NCI-H345 (cell line): ENCODE results near the gene ORAI2.

ENCODE experiments used
- DNase-seq: peaks from one replicate; lab custom pipeline; 2025; lab: John Stamatoyannopoulos, UW

ORAI2 gene

DNA sequence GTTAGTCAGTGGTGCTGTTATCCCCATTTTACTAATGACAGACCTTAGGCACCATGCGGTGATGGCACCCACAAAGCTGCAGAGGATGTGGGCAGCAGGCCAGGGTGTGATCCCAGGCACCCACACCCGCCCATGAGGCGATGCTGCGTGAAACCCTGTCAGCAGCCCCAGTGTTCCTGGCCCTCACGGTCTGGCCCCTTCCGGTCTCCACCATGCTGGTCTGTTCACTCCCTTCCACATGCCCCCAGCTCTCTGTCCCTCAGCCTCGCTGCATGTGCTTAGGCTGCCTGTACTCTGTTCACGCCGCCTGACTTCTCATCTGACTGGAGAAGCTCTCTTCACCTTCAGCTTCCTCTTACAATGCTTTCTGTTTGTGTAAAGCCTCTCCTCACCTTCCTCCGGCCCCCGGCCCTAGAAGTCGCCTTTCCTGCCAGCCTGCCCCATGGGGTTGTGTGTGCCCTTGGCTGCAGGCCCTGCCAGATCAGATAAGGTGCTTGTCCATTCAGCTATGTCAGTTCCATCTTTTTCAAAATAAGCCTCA is 17.6 kb upstream of the ORAI2 start:
- DNase-seq: no peak

DNA sequence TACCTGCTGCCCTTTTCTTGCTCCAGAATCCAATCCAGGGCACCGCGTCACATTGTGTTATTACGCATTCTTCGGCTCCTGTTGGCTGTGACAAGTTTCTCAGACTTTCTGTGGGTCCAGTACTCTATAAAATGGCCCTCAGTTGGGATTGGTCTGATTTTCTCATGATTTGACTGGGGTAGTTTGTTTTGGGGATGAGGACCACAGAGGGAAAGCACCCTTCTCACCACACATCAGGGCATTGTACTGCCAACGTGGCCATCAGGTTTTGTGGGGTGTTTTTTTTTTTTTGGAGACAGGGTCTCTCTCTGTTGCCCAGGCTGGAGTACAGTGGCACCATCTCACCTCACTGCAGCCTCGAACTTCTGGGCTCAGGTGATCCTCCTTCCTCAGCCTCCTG is 17.0 kb upstream of the ORAI2 start:
- no peak for DNase-seq

- no peak for DNase-seq
Observed at GRCh38 chr7:102417105-102417504, 16.3 kb upstream of the ORAI2 start.

GRCh38 chr7:102418592-102418991 is 14.8 kb upstream of the ORAI2 start:
- DNase-seq: no peak

DNA sequence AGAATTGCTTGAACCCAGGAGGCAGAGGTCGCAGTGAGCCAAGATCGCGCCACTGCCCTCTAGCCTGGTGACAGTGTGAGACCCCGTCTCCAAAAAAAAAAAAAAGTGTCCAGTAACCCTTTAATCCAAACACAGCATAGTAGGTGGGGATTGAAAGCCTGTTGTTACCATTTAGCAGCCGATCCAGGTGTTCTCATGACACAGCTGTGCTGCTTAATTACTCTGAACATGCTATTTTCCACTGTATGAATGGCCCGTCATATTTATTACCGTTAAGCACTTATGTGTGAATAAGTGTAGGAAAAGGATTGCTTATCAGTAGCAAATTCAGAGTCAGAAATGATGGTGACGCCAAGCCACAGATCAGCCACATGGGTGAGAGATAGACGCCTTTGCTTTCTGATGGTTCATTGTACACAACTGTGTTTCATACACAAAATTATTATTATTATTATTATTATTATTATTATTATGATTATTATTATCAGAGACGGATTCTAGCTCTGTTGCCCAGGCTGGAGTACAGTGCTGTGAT is 11.6 kb upstream of the ORAI2 start:
- DNase-seq: no peak

DNA sequence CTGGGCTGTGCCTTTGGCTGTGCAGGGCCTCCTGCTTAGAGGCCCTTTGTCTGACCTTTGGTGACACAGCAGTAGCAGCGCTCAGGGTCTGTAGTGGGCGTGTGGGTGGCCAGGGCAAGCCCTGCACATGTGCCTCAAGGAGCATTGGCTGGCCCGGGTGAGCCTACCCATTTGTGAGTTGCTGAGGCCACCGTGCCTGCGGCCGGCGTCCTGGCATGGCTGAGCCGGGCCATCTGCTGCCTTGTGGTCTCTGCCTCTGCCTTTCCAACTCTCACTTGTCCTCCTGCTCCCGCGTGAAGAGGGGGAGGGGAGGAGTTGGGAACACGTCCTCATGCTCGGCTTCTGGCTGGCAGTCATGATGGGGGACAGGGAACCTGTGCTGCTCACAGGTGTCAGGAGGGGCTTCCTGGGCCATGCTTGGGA is 9.2 kb upstream of the ORAI2 start:
- DNase-seq: no peak

GRCh38 chr7:102424787-102425218 is 8.6 kb upstream of the ORAI2 start:
- DNase-seq: no peak

- DNase-seq: no peak
Observed at GRCh38 chr7:102425639-102426267, 7.6 kb upstream of the ORAI2 start.

GRCh38 chr7:102426268-102427018 is 6.9 kb upstream of the ORAI2 start:
- no peak for DNase-seq

GRCh38 chr7:102427019-102427405 is 6.4 kb upstream of the ORAI2 start:
- no peak for DNase-seq

DNA sequence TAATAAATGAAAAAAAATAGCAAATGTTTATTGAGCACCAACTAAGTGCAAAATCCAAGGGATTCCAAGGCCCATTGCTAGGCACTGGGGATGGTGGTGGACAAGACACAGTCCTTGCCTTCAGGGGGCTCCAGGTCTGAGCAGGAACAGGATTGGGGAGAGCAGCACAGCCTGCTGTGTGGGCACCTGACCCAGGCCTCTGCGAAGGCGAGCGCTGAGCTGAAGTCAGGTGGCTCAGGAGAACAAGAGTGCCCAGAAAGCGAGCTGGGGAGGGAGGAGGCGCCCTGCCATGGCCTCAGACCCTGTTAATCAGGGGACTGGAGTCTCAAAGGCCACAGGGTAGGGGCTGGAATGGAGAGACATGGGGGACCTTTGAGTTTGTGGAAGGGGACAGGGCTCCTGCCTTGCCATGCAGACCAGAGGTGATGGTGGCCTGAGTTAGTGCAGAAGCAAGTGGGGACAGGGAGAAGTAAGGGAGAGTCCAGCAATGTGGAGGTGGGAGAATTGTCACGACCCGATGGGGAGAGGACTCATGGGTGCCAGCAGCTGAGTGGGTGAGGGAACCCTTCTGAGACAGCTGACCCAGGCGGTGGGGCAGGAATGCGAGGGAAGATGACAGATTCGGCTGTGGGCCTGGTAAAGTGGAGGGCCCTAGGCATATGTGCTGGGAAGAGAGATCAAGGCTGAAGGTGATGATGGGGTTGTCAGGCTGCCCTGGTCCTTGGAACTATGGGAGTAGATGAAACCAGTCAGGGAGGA is 4.1 kb upstream of the ORAI2 start:
- no peak for DNase-seq

DNA sequence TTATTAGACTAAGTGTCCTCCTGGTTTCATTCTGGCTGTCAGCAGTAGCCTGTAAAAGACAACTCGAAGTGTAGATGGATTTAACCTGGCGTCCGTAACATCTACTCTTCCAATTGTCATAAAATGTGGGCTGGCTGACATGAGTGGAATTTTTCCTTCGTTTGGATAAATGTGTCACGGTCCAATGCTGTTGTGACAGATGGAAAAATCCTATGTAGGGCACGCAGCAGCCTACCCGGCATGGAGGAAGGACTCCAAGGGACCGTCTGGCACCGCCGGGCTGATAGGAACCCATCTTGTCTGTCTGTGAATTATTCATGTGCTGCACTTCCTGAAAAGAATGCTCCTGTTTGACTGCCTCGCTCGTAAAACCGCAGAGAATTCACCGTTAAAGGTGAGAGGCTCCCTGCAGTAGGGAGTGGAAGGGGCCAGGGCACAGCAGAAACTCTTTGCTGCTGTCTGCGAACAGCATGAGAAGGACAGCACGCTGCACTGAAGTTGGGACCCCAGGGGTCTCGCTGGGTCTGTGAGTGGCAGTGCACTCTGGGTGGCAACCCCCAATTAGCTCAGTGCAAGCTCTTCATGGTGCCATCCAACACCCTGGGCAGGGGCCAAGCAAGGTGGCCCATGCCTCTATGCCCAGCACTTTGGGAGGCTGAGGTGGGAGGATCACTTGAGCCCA is 1.6 kb upstream of the ORAI2 start:
- DNase-seq: peak; percentile 39

DNA sequence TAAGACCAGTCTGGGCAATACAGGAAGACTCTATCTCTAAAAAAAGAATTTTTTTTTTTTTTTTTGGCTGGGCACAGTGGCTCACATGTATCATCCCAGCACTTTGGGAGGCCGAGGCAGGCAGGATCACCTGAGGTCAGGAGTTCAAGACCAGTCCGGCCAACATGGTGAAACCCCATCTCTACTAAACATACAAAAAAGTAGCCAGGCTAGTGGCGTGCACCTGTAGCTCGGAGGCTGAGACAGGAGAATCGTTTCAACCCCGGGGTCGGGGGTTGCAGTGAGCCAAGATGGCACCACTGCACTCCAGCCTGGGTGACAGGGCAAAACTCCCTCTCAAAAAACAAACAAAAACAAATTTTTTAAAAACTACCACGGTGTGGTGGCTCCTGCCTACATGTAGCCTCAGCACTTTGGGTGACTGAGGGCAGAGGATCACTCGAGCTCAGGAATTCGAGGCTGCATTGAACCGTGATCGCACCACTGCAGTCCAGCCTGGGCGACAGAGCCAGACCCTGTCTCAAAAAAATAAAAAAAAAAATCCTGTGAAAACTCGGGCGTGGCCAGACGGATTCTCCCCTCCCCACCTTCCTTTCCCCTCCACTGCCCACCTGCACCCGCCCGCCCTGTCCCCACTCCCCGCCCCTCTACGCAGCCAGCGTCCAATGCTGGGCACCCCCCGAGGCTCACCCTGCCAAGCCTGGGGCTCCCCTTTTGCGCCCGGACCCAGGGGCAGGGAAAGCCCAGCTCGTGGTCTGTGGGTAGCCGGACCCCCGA is 745 bp upstream of the ORAI2 start:
- no peak for DNase-seq

- DNase-seq: no peak
Observed at GRCh38 chr7:102434039-102434486, 688 bp downstream of the ORAI2 start.

DNA sequence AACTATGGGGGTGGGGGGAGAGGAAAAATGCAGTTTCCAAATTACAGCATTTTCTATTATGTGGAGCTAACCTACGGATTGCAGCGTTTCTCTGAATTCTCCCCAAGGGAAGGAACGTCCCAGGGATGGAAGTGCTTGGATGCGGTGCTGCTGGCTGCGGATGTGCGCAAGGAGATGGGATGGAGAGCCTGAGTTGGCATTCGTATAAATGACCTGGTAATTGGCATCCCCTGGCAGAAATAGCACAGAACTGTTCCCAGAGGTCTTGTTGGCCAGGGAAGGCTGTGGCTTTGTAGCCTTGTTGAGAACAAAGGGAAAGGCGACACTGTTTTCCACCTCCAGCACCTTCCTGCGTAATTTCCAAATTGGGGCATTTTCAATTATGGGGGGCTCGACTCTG is 2.7 kb downstream of the ORAI2 start:
- no peak for DNase-seq

DNA sequence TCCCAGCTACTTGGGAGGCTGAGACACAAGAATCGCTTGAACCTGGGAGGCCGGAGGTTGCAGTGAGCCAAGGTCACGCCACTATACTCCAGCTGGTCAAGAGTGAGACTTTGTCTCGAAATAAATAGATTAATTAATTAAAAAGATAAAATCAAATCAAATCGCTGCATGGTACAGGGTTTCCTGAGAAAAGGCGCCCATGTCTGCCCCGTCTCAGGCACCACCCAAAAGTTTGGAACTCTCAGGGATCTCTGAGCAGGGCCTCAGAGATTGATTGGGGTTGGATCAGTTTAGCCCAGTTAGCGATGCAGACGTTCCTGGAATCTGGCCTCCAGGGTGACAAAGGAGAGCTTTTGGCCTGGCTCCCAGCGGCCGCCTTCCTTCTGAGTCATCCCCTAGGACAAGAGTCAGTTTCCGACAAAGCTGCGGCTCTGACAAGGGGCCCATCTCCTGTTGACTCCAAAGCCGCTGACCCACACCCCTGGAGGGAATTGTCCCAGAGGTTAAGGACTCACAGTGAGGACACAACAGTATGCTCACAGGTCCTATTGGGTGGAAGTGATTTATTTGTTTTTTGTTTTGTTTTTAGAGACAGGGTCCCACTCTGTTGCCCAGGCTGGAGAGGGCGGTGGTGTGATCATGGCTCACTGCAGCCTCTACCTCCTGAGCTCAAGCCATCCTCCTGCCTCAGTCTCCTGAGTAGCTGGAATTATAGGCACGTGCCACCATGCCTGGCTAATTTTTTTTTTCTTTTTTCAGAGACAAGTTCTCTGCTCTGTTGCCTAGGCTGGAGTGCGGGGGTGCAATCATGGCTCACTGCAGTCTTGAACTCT is 6.8 kb downstream of the ORAI2 start:
- no peak for DNase-seq

DNA sequence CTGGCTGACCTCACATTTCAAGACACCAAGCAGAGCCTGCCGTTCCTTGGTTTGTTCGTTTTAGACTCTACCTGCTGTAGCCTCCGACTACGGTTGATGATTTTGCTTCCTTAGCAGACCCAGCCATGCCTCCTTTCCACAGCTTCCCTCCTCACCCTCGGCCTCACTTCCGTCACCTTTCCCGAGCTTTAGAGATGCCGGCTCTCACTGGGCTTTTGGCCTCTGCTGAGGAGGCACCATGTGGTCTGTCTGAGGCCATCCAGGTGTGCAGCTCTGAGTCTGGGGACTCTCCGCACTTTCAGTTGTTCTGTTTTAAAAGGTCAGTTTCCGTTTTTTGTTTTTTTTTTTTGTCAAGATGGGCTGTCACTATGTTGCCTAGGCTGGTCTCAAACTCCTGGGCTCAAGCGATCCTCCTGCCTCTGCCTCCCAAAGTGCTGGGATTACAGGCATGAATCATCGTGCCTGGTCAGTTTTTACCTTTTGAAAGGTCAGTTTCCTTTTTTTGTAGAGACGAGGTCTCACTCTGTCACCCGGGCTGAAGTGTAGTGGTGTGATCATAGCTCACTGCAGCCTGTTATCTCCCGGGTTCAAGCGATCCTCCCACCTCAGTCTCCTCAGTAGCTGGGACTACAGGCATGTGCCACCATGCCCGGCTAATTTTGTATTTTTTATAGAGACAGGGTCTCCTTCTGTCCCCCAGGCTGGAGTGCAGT is 11.7 kb downstream of the ORAI2 start:
- no peak for DNase-seq

- DNase-seq: no peak
Observed at GRCh38 chr7:102445674-102446071, 12.3 kb downstream of the ORAI2 start.

DNA sequence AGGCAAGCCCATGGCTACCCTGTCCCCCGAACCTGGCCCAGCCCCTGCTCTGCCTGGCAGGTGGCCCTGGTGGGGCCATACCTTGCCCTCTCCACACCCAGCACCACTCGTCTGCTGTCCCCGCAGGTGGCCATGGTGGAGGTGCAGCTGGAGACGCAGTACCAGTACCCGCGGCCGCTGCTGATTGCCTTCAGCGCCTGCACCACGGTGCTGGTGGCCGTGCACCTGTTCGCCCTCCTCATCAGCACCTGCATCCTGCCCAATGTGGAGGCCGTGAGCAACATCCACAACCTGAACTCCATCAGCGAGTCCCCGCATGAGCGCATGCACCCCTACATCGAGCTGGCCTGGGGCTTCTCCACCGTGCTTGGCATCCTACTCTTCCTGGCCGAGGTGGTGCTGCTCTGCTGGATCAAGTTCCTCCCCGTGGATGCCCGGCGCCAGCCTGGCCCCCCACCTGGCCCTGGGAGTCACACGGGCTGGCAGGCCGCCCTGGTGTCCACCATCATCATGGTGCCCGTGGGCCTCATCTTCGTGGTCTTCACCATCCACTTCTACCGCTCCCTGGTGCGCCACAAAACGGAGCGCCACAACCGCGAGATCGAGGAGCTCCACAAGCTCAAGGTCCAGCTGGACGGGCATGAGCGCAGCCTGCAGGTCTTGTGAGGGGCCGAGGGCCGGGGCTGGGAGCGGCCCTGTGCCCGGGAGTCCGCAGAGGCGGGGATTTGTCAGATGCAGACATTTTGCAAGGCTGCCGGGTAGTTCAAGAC is 13.2 kb downstream of the ORAI2 start:
- no peak for DNase-seq
